Endothelial cell (in vitro differentiated cells): ENCODE results near the gene ARHGEF2. TPM values are rescaled to one million over a fixed set of nuclear protein-coding genes. Genes with fewer than 3 reads are reported as not detected.

ENCODE experiments used
- DNase-seq: peaks from one replicate; pipeline ENCODE4 v3.0.0; 2021; ENCODE audit warnings: low spot score
- H3K27ac Mint-ChIP-seq: one replicate; pipeline ENCODE4 v1.8.0; 2021; ENCODE audit warnings: mixed read lengths, inconsistent platforms; ENCODE audit not compliant: unreplicated experiment
- H3K27me3 Mint-ChIP-seq: one replicate; pipeline ENCODE4 v1.8.0; 2021; ENCODE audit warnings: mild to moderate bottlenecking, moderate library complexity, mixed read lengths, inconsistent platforms; ENCODE audit not compliant: unreplicated experiment
- H3K36me3 Mint-ChIP-seq: one replicate; pipeline ENCODE4 v1.8.0; 2021; ENCODE audit warnings: mild to moderate bottlenecking, low read depth, mixed read lengths, inconsistent platforms; ENCODE audit not compliant: unreplicated experiment
- H3K4me1 Mint-ChIP-seq: one replicate; pipeline ENCODE4 v1.8.0; 2021; ENCODE audit warnings: mild to moderate bottlenecking, mixed read lengths, inconsistent platforms; ENCODE audit not compliant: unreplicated experiment
- H3K4me3 Mint-ChIP-seq: one replicate; pipeline ENCODE4 v1.8.0; 2021; ENCODE audit warnings: mild to moderate bottlenecking, mixed read lengths, inconsistent platforms; ENCODE audit not compliant: unreplicated experiment
- H3K9me3 Mint-ChIP-seq: one replicate; pipeline ENCODE4 v1.8.0; 2021; ENCODE audit warnings: mixed read lengths, inconsistent platforms; ENCODE audit not compliant: unreplicated experiment
- total RNA-seq: library from RNA; stranded (reverse); fragmentation: NEBNext Ultra II Directional; extraction: Animal tissue kit (Norgen Biotek cat#: 25700); gene quantifications from one replicate; pipeline ENCODE4 v1.2.1, GENCODE V29; 2021; ENCODE audit not compliant: unreplicated experiment
- TF ChIP-seq, protein P1 (sequence below): fragments of 200-600 bp; sonication (generic); IDR thresholded peaks from one replicate; pipeline ENCODE4 v1.5.0; 2021; ENCODE audit warnings: antibody characterized with exemption; ENCODE audit not compliant: unreplicated experiment

The ARHGEF2 gene
- total RNA-seq, 1 donor from 2014 or later: 244 TPM

- H3K36me3 Mint-ChIP-seq: peaks cover 50% of the 10 kb centered on the region
- no peak for DNase-seq
- H3K4me1 Mint-ChIP-seq: no peaks in the 10 kb centered on the region
- no peaks in the 10 kb centered on the region for H3K9me3 Mint-ChIP-seq
- no peak overlapping the region for H3K4me3 Mint-ChIP-seq
- TF ChIP-seq, protein P1, sequence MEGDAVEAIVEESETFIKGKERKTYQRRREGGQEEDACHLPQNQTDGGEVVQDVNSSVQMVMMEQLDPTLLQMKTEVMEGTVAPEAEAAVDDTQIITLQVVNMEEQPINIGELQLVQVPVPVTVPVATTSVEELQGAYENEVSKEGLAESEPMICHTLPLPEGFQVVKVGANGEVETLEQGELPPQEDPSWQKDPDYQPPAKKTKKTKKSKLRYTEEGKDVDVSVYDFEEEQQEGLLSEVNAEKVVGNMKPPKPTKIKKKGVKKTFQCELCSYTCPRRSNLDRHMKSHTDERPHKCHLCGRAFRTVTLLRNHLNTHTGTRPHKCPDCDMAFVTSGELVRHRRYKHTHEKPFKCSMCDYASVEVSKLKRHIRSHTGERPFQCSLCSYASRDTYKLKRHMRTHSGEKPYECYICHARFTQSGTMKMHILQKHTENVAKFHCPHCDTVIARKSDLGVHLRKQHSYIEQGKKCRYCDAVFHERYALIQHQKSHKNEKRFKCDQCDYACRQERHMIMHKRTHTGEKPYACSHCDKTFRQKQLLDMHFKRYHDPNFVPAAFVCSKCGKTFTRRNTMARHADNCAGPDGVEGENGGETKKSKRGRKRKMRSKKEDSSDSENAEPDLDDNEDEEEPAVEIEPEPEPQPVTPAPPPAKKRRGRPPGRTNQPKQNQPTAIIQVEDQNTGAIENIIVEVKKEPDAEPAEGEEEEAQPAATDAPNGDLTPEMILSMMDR: no peak
- peaks cover 2% of the 10 kb centered on the region for H3K27me3 Mint-ChIP-seq
- H3K27ac Mint-ChIP-seq: no peak overlapping the region
These were observed 58.5 kb downstream of the ARHGEF2 start for GRCh38 chr1:155919801-155920200.

DNA sequence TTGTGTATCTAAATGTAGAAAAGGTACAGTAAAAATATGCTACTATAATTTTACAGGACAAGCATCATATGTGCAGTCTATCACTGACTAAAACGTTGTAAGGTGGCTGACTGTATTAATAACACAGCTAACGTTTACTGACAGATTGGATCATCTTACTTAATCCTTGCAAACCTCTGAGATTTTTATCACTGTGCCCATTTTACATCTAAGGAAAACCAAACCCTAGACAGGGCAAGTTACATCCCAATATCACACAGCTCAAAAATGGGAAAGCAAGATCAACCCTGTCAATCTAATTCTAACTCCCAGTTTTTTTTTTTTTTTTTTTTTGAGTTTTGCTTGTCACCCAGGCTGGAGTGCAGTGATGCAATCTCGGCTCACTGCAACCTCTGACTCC is 59.7 kb downstream of the ARHGEF2 start:
- H3K36me3 Mint-ChIP-seq: peaks cover 52% of the 10 kb centered on the region
- no peak overlapping the region for H3K4me3 Mint-ChIP-seq
- no peak overlapping the region for H3K27ac Mint-ChIP-seq
- TF ChIP-seq, protein P1: no peak
- peaks cover 2% of the 10 kb centered on the region for H3K27me3 Mint-ChIP-seq
- H3K4me1 Mint-ChIP-seq: no peaks in the 10 kb centered on the region
- DNase-seq: no peak
- no peaks in the 10 kb centered on the region for H3K9me3 Mint-ChIP-seq

DNA sequence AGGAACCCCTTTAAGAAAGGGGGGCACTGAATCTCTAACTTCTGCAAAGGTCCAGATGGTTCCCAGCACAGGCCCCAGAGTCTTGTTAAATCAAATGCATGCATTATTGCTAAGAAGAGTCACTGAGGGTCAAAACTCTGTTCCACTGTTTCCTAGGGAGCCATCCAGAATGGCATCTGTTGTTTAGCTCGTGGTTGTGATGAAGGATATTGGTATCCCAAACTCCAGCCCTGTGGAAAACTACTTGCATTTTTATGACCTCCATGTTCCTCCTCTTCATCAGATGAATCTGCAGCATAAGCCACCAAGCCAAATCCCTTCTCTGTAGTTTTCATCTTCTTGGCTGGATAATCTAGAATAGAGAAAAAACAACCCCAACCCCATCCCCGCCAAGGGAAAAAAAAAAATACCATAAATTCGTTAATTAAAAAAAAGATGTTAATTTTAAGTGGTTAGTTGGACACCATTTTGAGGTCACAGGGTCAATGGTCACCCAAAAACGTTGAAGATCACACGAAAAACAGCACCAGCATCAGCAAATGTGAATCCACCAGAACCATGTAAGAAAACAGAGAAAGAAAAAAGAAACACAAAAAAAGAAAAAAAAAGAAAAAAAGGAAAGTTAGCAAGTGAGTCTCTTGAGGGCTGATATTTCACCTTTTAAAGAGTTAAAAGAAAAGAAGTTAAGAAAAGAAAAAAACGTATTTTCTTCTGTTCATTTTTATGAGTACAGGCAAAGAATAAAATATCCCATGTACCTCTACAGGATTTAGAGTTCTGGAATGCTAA is 64.2 kb downstream of the ARHGEF2 start:
- no peaks in the 10 kb centered on the region for H3K9me3 Mint-ChIP-seq
- peaks cover 45% of the 10 kb centered on the region for H3K36me3 Mint-ChIP-seq
- no peak overlapping the region for H3K4me3 Mint-ChIP-seq
- TF ChIP-seq, protein P1: no peak
- no peak for DNase-seq
- no peak overlapping the region for H3K27ac Mint-ChIP-seq
- no peaks in the 10 kb centered on the region for H3K27me3 Mint-ChIP-seq
- H3K4me1 Mint-ChIP-seq: peaks cover 10% of the 10 kb centered on the region

GRCh38 chr1:155912056-155912536 is 66.3 kb downstream of the ARHGEF2 start:
- no peak for DNase-seq
- TF ChIP-seq, protein P1: no peak
- H3K36me3 Mint-ChIP-seq: peaks cover 34% of the 10 kb centered on the region
- H3K4me3 Mint-ChIP-seq: peak overlapping the region; percentile 99
- H3K4me1 Mint-ChIP-seq: peaks cover 10% of the 10 kb centered on the region
- H3K27me3 Mint-ChIP-seq: no peaks in the 10 kb centered on the region
- H3K9me3 Mint-ChIP-seq: no peaks in the 10 kb centered on the region
- peak overlapping the region; percentile 94 for H3K27ac Mint-ChIP-seq
